ENCODE data around the gene CSTF1. TPM values are rescaled to one million over a fixed set of nuclear protein-coding genes. Genes with fewer than 3 reads are reported as not detected.

Gene CSTF1
- total and polyA plus RNA-seq, 10 donors = 9.8 to 45.0 (median 28.5) TPM

DNA sequence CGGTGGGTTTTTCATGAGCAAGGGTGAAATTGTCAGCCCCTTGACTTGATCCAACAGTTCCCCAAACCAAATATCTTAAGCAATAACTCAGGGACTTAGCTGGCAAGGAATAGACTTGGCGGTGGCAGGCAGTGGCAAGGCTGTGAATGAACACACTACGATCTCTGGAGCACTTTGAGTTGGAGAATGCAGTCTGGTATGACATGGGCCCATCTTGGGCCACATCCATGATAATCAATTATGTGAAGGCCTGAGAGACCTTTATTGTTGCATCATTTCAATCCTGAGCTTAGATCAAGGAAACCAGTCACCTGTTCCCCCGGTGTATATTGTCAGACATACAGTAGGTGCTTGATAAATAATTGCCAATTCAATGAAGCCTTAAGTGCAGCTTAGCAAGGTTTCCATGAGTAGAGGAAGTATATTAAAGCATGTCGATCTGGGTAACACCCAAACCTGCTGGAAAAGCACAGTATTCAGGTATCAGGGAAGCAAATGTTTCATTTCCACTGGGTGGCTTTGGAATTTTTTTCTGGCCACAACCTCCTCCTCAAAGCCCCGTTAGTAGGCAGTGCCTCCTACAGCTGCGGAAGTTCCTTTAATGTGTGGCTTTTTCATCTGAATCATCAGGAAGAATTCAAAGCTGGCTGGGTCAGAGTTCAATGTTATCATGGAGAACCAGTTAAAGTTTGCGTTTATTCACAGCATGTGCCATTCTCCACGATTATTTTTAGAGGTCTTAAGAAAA is 29.8 kb downstream of the CSTF1 start:
- TF ChIP-seq CTCF (IDR thresholded peaks at IDR 0.05 in 8 of 11, conservative IDR thresholded peaks at IDR 0.05 in 3 of 11) = no peak
- no peak for TF ChIP-seq POLR2AphosphoS5 (IDR thresholded peaks at IDR 0.05)
- no peak for TF ChIP-seq POLR2A (IDR thresholded peaks at IDR 0.05)
- no peaks in the 10 kb centered on the region for H3K27me3 ChIP-seq (replicated peaks in 1 of 7)
- H3K4me3 ChIP-seq = no peak overlapping the region
- DNase-seq = no peak
- peaks cover 0 to 1% (median 0%) of the 10 kb centered on the region in 6 donors for H3K36me3 ChIP-seq
- H3K4me1 ChIP-seq = peaks cover 6 to 97% (median 58%) of the 10 kb centered on the region in 6 donors
- no peaks in the 10 kb centered on the region for H3K9me3 ChIP-seq
- H3K27ac ChIP-seq = peak overlapping the region in 7 of 8 donors; percentile 55 to 90 (median 62)
- WGBS, 5 donors = 28 to 42% (median 36%) methylated on average over 9 of the region's 9 CpGs
- intact Hi-C loops (cut with DNase I; ENCODE audit: low total_unique reads) = no loop called here

GRCh38 chr20:56422824-56423189 is 30.4 kb downstream of the CSTF1 start:
- no peaks in the 10 kb centered on the region for H3K27me3 ChIP-seq (replicated peaks in 1 of 7)
- no peaks in the 10 kb centered on the region for H3K9me3 ChIP-seq
- DNase-seq = no peak
- H3K4me1 ChIP-seq = peaks cover 6 to 97% (median 58%) of the 10 kb centered on the region in 6 donors
- H3K36me3 ChIP-seq = no peaks in the 10 kb centered on the region
- TF ChIP-seq POLR2A (IDR thresholded peaks at IDR 0.05) (no peak), POLR2AphosphoS5 (IDR thresholded peaks at IDR 0.05) (peak in 1 of 3 donors; percentile 29)
- H3K27ac ChIP-seq = peak overlapping the region in 7 of 8 donors; percentile 55 to 90 (median 62)
- no peak overlapping the region for H3K4me3 ChIP-seq
- intact Hi-C loops (cut with DNase I; ENCODE audit: low total_unique reads) = no loop called here
- 53 to 75% (median 57%) methylated on average over 4 of the region's 4 CpGs for WGBS, 5 donors

DNA sequence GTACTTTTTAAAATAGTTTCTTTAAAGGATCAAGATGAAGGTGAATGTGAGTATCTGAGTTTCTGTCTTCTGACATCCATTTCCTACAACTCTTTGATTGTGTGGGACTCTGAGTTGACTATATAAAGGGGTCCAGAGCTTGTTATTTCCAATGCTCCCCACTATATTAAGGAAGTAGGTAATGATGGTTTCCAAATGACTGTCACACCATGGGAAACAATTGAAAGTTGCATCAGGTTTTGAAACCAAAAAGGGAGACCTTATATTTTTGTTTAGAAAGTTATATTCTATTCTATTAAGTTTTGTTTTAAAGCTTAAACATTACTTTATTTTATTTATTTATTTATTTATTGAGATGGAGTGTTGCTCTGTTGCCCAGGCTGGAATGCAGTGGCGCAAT is 30.8 kb downstream of the CSTF1 start:
- no peak overlapping the region for H3K4me3 ChIP-seq
- H3K36me3 ChIP-seq = no peaks in the 10 kb centered on the region
- no peak for DNase-seq
- H3K4me1 ChIP-seq = peaks cover 6 to 97% (median 58%) of the 10 kb centered on the region in 6 donors
- no peaks in the 10 kb centered on the region for H3K27me3 ChIP-seq (replicated peaks in 1 of 7)
- peak overlapping the region in 6 of 8 donors; percentile 55 to 90 (median 76) for H3K27ac ChIP-seq
- no peaks in the 10 kb centered on the region for H3K9me3 ChIP-seq
- WGBS, 5 donors = 96 to 100% (median 97%) methylated on average over 1 of the region's 1 CpG
- intact Hi-C loops (cut with DNase I; ENCODE audit: low total_unique reads) = no loop called here
- no peak for TF ChIP-seq POLR2AphosphoS5 (IDR thresholded peaks at IDR 0.05)
- no peak for TF ChIP-seq POLR2A (IDR thresholded peaks at IDR 0.05)
- TF ChIP-seq CTCF (IDR thresholded peaks at IDR 0.05 in 8 of 11, conservative IDR thresholded peaks at IDR 0.05 in 3 of 11) = no peak

- Histone ChIP-seq H3K27me3 (replicated peaks in 1 of 7) (no peaks in the 10 kb centered on the region), H3K36me3 (no peaks in the 10 kb centered on the region), H3K4me3 (no peak overlapping the region), H3K4me1 (peaks cover 6 to 97% (median 61%) of the 10 kb centered on the region in 6 donors), H3K27ac (peak overlapping the region in 4 of 8 donors; percentile 38 to 90 (median 75)), H3K9me3 (no peaks in the 10 kb centered on the region)
- intact Hi-C loops (cut with DNase I; ENCODE audit: low total_unique reads) = no loop called here
- DNase-seq = no peak
- TF ChIP-seq POLR2A (IDR thresholded peaks at IDR 0.05) = no peak
- TF ChIP-seq CTCF (IDR thresholded peaks at IDR 0.05 in 8 of 11, conservative IDR thresholded peaks at IDR 0.05 in 3 of 11) = no peak
- TF ChIP-seq POLR2AphosphoS5 (IDR thresholded peaks at IDR 0.05) = no peak
- 55 to 72% (median 60%) methylated on average over 1 of the region's 1 CpG for WGBS, 5 donors
These were observed 31.4 kb downstream of the CSTF1 start for GRCh38 chr20:56423886-56424285.
